IPS-15b (cell line): ENCODE results near the gene INSR.
A peak's percentile ranks its signal among the peaks of the same experiment; 100 is the strongest.

Experiments used
- H3K27me3 ChIP-seq: one replicate; pipeline ENCODE4 v1.6.1; 2013; ENCODE audit warnings: low read length; ENCODE audit not compliant: control insufficient read depth, insufficient read depth
- H3K36me3 ChIP-seq: one replicate; pipeline ENCODE4 v1.6.1; 2013; ENCODE audit warnings: low read length; ENCODE audit not compliant: control insufficient read depth, insufficient read depth
- H3K4me1 ChIP-seq: one replicate; pipeline ENCODE4 v1.6.1; 2013; ENCODE audit warnings: mild to moderate bottlenecking, low read length; ENCODE audit not compliant: control insufficient read depth, insufficient read depth
- H3K4me3 ChIP-seq: one replicate; pipeline ENCODE4 v1.5.1; 2013; ENCODE audit warnings: low read depth, low read length
- H3K9ac ChIP-seq: one replicate; pipeline ENCODE4 v1.6.1; 2013; ENCODE audit warnings: low read depth, mild to moderate bottlenecking, low read length
- H3K9me3 ChIP-seq: one replicate; pipeline ENCODE4 v1.6.1; 2013; ENCODE audit warnings: mild to moderate bottlenecking, low read length; ENCODE audit not compliant: control insufficient read depth, insufficient read depth

The INSR gene

GRCh38 chr19:7115721-7116120, 178.5 kb downstream of the INSR start:
- H3K36me3 ChIP-seq: peaks cover 8% of the 10 kb centered on the region
- no peak overlapping the region for H3K4me3 ChIP-seq
- H3K9me3 ChIP-seq: no peaks in the 10 kb centered on the region
- H3K27me3 ChIP-seq: no peaks in the 10 kb centered on the region
- H3K4me1 ChIP-seq: no peaks in the 10 kb centered on the region
- H3K9ac ChIP-seq: no peak overlapping the region

GRCh38 chr19:7113233-7113632, 181.0 kb downstream of the INSR start:
- Histone ChIP-seq H3K4me3 (no peak overlapping the region), H3K4me1 (peaks cover 7% of the 10 kb centered on the region), H3K36me3 (peaks cover 5% of the 10 kb centered on the region), H3K9ac (no peak overlapping the region), H3K9me3 (no peaks in the 10 kb centered on the region), H3K27me3 (no peaks in the 10 kb centered on the region)

- no peak overlapping the region for H3K9ac ChIP-seq
- peaks cover 7% of the 10 kb centered on the region for H3K4me1 ChIP-seq
- peaks cover 5% of the 10 kb centered on the region for H3K36me3 ChIP-seq
- no peak overlapping the region for H3K4me3 ChIP-seq
- H3K27me3 ChIP-seq: no peaks in the 10 kb centered on the region
- H3K9me3 ChIP-seq: no peaks in the 10 kb centered on the region
Observed at GRCh38 chr19:7112675-7113074, 181.5 kb downstream of the INSR start.

GRCh38 chr19:7109678-7110289, 184.4 kb downstream of the INSR start:
- no peak overlapping the region for H3K4me3 ChIP-seq
- H3K36me3 ChIP-seq: no peaks in the 10 kb centered on the region
- H3K4me1 ChIP-seq: peaks cover 7% of the 10 kb centered on the region
- H3K27me3 ChIP-seq: no peaks in the 10 kb centered on the region
- no peaks in the 10 kb centered on the region for H3K9me3 ChIP-seq
- no peak overlapping the region for H3K9ac ChIP-seq

- Histone ChIP-seq H3K4me1 (peaks cover 7% of the 10 kb centered on the region), H3K9ac (no peak overlapping the region), H3K9me3 (no peaks in the 10 kb centered on the region), H3K36me3 (no peaks in the 10 kb centered on the region), H3K27me3 (no peaks in the 10 kb centered on the region), H3K4me3 (no peak overlapping the region)
Observed at GRCh38 chr19:7106711-7107657, 187.2 kb downstream of the INSR start.

GRCh38 chr19:7104747-7105447, 189.3 kb downstream of the INSR start:
- Histone ChIP-seq H3K36me3 (no peaks in the 10 kb centered on the region), H3K4me1 (peaks cover 3% of the 10 kb centered on the region), H3K9ac (no peak overlapping the region), H3K4me3 (no peak overlapping the region), H3K27me3 (no peaks in the 10 kb centered on the region), H3K9me3 (no peaks in the 10 kb centered on the region)

- Histone ChIP-seq H3K9ac (no peak overlapping the region), H3K4me3 (no peak overlapping the region), H3K9me3 (no peaks in the 10 kb centered on the region), H3K27me3 (no peaks in the 10 kb centered on the region), H3K36me3 (no peaks in the 10 kb centered on the region), H3K4me1 (no peaks in the 10 kb centered on the region)
Observed at GRCh38 chr19:7101498-7102253, 192.5 kb downstream of the INSR start.

- Histone ChIP-seq H3K9ac (peak overlapping the region; percentile 38), H3K36me3 (no peaks in the 10 kb centered on the region), H3K9me3 (peaks cover 3% of the 10 kb centered on the region), H3K27me3 (no peaks in the 10 kb centered on the region), H3K4me1 (no peaks in the 10 kb centered on the region), H3K4me3 (peak overlapping the region; percentile 78)
Observed at GRCh38 chr19:7099597-7099921, 194.7 kb downstream of the INSR start.

- Histone ChIP-seq H3K4me3 (peak overlapping the region; percentile 78), H3K9me3 (peaks cover 3% of the 10 kb centered on the region), H3K9ac (peak overlapping the region; percentile 38), H3K4me1 (no peaks in the 10 kb centered on the region), H3K36me3 (no peaks in the 10 kb centered on the region), H3K27me3 (no peaks in the 10 kb centered on the region)
Observed at GRCh38 chr19:7098701-7099596, 195.3 kb downstream of the INSR start.

GRCh38 chr19:7098096-7098495, 196.1 kb downstream of the INSR start:
- no peaks in the 10 kb centered on the region for H3K36me3 ChIP-seq
- peaks cover 3% of the 10 kb centered on the region for H3K9me3 ChIP-seq
- H3K9ac ChIP-seq: peak overlapping the region; percentile 38
- H3K27me3 ChIP-seq: no peaks in the 10 kb centered on the region
- H3K4me1 ChIP-seq: no peaks in the 10 kb centered on the region
- peak overlapping the region; percentile 78 for H3K4me3 ChIP-seq
